Measurements from ENCODE around the gene THSD4.

DNA sequence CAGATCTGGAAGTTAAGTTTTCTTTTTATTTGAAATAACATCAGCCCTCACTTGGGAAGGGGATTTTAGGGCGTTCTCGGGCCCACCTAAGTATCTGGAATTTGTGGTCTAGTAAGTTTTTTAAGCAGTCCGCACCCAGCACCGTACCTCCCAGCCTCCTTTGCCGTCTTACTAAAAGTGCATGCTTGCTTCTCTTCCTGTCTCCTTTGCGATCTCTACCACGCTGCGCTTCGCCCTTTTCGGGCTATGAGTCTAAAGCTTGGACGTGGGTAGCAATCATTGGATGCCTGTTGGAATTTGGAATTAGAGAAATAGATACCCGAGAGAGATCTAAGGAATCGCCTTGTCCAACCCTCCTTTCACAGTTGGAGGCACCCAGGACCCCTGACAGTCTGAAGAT, 1.1 kb downstream of the THSD4 start:
- TF ChIP-seq JUND (IDR thresholded peaks at IDR 0.05; ENCODE audit: borderline replicate concordance, low read depth, low read length) (no peak), JUND (tag; IDR thresholded peaks at IDR 0.05; ENCODE audit: borderline replicate concordance, low read depth, low read length) (no peak), JUNB (CRISPR knock-in tag; conservative IDR thresholded peaks at IDR 0.05) (no peak), BCL6 (CRISPR knock-in tag; IDR thresholded peaks at IDR 0.05) (no peak), ZNF77 (CRISPR knock-in tag; IDR thresholded peaks at IDR 0.05) (no peak), ZFP36 (IDR thresholded peaks at IDR 0.05; ENCODE audit: low read depth, low read length, partially characterized antibody) (no peak), POLR2AphosphoS5 (IDR thresholded peaks at IDR 0.05; ENCODE audit: control insufficient read depth, insufficient read depth, low read depth, low read length) (no peak), PYGO2 (tag; IDR thresholded peaks at IDR 0.05) (no peak), EP300 (IDR thresholded peaks at IDR 0.05; ENCODE audit: low read length) (no peak), CREM (IDR thresholded peaks at IDR 0.05; ENCODE audit: low read depth) (no peak), RAD21 (CRISPR knock-in tag; conservative IDR thresholded peaks at IDR 0.05 in 1 of 2, IDR thresholded peaks at IDR 0.05 in 1 of 2) (no peak), MEF2A (IDR thresholded peaks at IDR 0.05; ENCODE audit: control insufficient read depth, low read depth, low read length) (no peak)
- TF ChIP-seq, protein P1, sequence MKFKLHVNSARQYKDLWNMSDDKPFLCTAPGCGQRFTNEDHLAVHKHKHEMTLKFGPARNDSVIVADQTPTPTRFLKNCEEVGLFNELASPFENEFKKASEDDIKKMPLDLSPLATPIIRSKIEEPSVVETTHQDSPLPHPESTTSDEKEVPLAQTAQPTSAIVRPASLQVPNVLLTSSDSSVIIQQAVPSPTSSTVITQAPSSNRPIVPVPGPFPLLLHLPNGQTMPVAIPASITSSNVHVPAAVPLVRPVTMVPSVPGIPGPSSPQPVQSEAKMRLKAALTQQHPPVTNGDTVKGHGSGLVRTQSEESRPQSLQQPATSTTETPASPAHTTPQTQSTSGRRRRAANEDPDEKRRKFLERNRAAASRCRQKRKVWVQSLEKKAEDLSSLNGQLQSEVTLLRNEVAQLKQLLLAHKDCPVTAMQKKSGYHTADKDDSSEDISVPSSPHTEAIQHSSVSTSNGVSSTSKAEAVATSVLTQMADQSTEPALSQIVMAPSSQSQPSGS (CRISPR knock-in tag; IDR thresholded peaks at IDR 0.05), result no peak
- TF ChIP-seq, protein P2, sequence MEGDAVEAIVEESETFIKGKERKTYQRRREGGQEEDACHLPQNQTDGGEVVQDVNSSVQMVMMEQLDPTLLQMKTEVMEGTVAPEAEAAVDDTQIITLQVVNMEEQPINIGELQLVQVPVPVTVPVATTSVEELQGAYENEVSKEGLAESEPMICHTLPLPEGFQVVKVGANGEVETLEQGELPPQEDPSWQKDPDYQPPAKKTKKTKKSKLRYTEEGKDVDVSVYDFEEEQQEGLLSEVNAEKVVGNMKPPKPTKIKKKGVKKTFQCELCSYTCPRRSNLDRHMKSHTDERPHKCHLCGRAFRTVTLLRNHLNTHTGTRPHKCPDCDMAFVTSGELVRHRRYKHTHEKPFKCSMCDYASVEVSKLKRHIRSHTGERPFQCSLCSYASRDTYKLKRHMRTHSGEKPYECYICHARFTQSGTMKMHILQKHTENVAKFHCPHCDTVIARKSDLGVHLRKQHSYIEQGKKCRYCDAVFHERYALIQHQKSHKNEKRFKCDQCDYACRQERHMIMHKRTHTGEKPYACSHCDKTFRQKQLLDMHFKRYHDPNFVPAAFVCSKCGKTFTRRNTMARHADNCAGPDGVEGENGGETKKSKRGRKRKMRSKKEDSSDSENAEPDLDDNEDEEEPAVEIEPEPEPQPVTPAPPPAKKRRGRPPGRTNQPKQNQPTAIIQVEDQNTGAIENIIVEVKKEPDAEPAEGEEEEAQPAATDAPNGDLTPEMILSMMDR (IDR thresholded peaks at IDR 0.05 in 2 of 3, conservative IDR thresholded peaks at IDR 0.05 in 1 of 3; ENCODE audit: insufficient read depth in 2 of 3, low read depth in 1 of 3, low read length in 3 of 3), result no peak
